GM23248 (cell line): Measurements from ENCODE around the gene NEK6.

Experiments
- EZH2 ChIP-seq: fragments of 200-600 bp; sonication (generic); IDR thresholded peaks from 2 replicates; pipeline ENCODE4 v1.6.1; 2018; ENCODE audit warnings: antibody characterized with exemption, mild to moderate bottlenecking; ENCODE audit not compliant: insufficient read depth, poor library complexity, severe bottlenecking
- EZH2phosphoT487 ChIP-seq: fragments of 200-600 bp; sonication (generic); IDR thresholded peaks from 2 replicates; pipeline ENCODE4 v1.6.1; 2018; ENCODE audit warnings: antibody characterized with exemption, moderate library complexity, mild to moderate bottlenecking, low read depth; ENCODE audit not compliant: insufficient read depth

GRCh38 chr9:124350494-124351263 lies 92.9 kb downstream of the NEK6 start:
- TF ChIP-seq EZH2 (no peak), EZH2phosphoT487 (no peak)
